ENCODE results near the gene PDE6B. TPM values are rescaled to one million over a fixed set of nuclear protein-coding genes. Genes with fewer than 3 reads are reported as not detected.
A peak's percentile ranks its signal among the peaks of the same experiment; 100 is the strongest.
"Not testable (repeated sequence)": the region's sequence is repeated elsewhere in the genome, so short reads cannot be mapped to it uniquely, and the experiment has no call there.

The PDE6B gene
- polyA plus RNA-seq, 6 donors from 2014 or later = 24.3 to 39.4 (median 30.0) TPM

GRCh38 chr4:629636-629914 lies 4.2 kb downstream of the PDE6B start:
- H3K27ac Mint-ChIP-seq = no peak overlapping the region
- H3K4me3 Mint-ChIP-seq = no peak overlapping the region
- DNase-seq (no peak), ATAC-seq (ENCODE audit: low read depth in 2 of 2) (no peak)
- H3K36me3 Mint-ChIP-seq = peaks cover 0 to 9% of the 10 kb centered on the region in 2 donors
- H3K27me3 Mint-ChIP-seq = peaks cover 6 to 14% (median 7%) of the 10 kb centered on the region in 3 donors
- H3K9me3 Mint-ChIP-seq = peaks cover 7 to 15% (median 12%) of the 10 kb centered on the region in 7 donors
- no peaks in the 10 kb centered on the region for H3K4me1 Mint-ChIP-seq

GRCh38 chr4:629915-630641 lies 4.7 kb downstream of the PDE6B start:
- Mint-ChIP-seq H3K4me1 (no peaks in the 10 kb centered on the region), H3K4me3 (peak overlapping the region in 1 of 8 donors; percentile 16), H3K9me3 (peaks cover 7 to 15% (median 12%) of the 10 kb centered on the region in 7 donors), H3K36me3 (peaks cover 0 to 9% of the 10 kb centered on the region in 2 donors), H3K27me3 (peaks cover 5 to 13% (median 6%) of the 10 kb centered on the region in 3 donors), H3K27ac (no peak overlapping the region)
- DNase-seq (no peak), ATAC-seq (ENCODE audit: low read depth in 2 of 2) (no peak)

- ATAC-seq (ENCODE audit: low read depth in 2 of 2) = no peak
- H3K36me3 Mint-ChIP-seq = peaks cover 0 to 9% of the 10 kb centered on the region in 2 donors
- no peaks in the 10 kb centered on the region for H3K4me1 Mint-ChIP-seq
- DNase-seq = no peak
- H3K9me3 Mint-ChIP-seq = peaks cover 7 to 15% (median 12%) of the 10 kb centered on the region in 7 donors
- no peak overlapping the region for H3K4me3 Mint-ChIP-seq
- H3K27ac Mint-ChIP-seq = no peak overlapping the region
- peaks cover 5 to 14% (median 6%) of the 10 kb centered on the region in 3 donors for H3K27me3 Mint-ChIP-seq
Observed at GRCh38 chr4:630656-631055, 5.3 kb downstream of the PDE6B start.

- no peak for ATAC-seq (ENCODE audit: low read depth in 2 of 2)
- DNase-seq = no peak
- Mint-ChIP-seq H3K27me3 (peaks cover 6 to 16% (median 12%) of the 10 kb centered on the region in 3 donors), H3K4me1 (no peaks in the 10 kb centered on the region), H3K9me3 (peaks cover 7 to 15% (median 12%) of the 10 kb centered on the region in 7 donors), H3K4me3 (no peak overlapping the region), H3K36me3 (peaks cover 0 to 9% of the 10 kb centered on the region in 2 donors), H3K27ac (peak overlapping the region in 1 of 6 donors; percentile 57)
Observed at GRCh38 chr4:632196-632790, 6.9 kb downstream of the PDE6B start.

- H3K36me3 Mint-ChIP-seq = peaks cover 0 to 9% of the 10 kb centered on the region in 2 donors
Observed at GRCh38 chr4:632926-633325, 7.6 kb downstream of the PDE6B start.

GRCh38 chr4:633406-633805 lies 8.0 kb downstream of the PDE6B start:
- Mint-ChIP-seq H3K9me3 (peaks cover 7 to 15% (median 12%) of the 10 kb centered on the region in 7 donors), H3K27ac (no peak overlapping the region), H3K4me1 (no peaks in the 10 kb centered on the region), H3K27me3 (peaks cover 6 to 26% (median 14%) of the 10 kb centered on the region in 3 donors), H3K36me3 (peaks cover 0 to 9% of the 10 kb centered on the region in 2 donors), H3K4me3 (no peak overlapping the region)
- DNase-seq = no peak
- no peak for ATAC-seq (ENCODE audit: low read depth in 2 of 2)

More at GRCh38 chr4:632926-633325, 7.6 kb downstream of the PDE6B start:
- peak overlapping the region in 1 of 8 donors; percentile 74 for H3K4me3 Mint-ChIP-seq
- DNase-seq (no peak), ATAC-seq (ENCODE audit: low read depth in 2 of 2) (no peak)
- H3K9me3 Mint-ChIP-seq = peaks cover 7 to 15% (median 12%) of the 10 kb centered on the region in 7 donors
- peaks cover 6 to 22% (median 13%) of the 10 kb centered on the region in 3 donors for H3K27me3 Mint-ChIP-seq
- no peaks in the 10 kb centered on the region for H3K4me1 Mint-ChIP-seq
- H3K27ac Mint-ChIP-seq = no peak overlapping the region

GRCh38 chr4:633976-634598 lies 8.7 kb downstream of the PDE6B start:
- H3K4me3 Mint-ChIP-seq = no peak overlapping the region
- peak overlapping the region in 1 of 6 donors; percentile 21 for H3K27ac Mint-ChIP-seq
- peaks cover 7 to 15% (median 12%) of the 10 kb centered on the region in 7 donors for H3K9me3 Mint-ChIP-seq
- H3K4me1 Mint-ChIP-seq = no peaks in the 10 kb centered on the region
- no peak for DNase-seq
- no peak for ATAC-seq (ENCODE audit: low read depth in 2 of 2)
- H3K36me3 Mint-ChIP-seq = peaks cover 0 to 9% of the 10 kb centered on the region in 2 donors
- peaks cover 7 to 29% (median 17%) of the 10 kb centered on the region in 3 donors for H3K27me3 Mint-ChIP-seq

GRCh38 chr4:634599-634985 lies 9.2 kb downstream of the PDE6B start:
- Mint-ChIP-seq H3K27me3 (peaks cover 11 to 32% (median 22%) of the 10 kb centered on the region in 3 donors), H3K36me3 (peaks cover 0 to 9% of the 10 kb centered on the region in 2 donors), H3K27ac (no peak overlapping the region), H3K4me1 (no peaks in the 10 kb centered on the region), H3K4me3 (no peak overlapping the region), H3K9me3 (peaks cover 7 to 17% (median 12%) of the 10 kb centered on the region in 7 donors)
- DNase-seq = no peak
- no peak for ATAC-seq (ENCODE audit: low read depth in 2 of 2)

- not testable (repeated sequence) for DNase-seq; H3K36me3 Mint-ChIP-seq; H3K4me1 Mint-ChIP-seq; H3K4me3 Mint-ChIP-seq; ATAC-seq (ENCODE audit: low read depth in 2 of 2); H3K27ac Mint-ChIP-seq
- Mint-ChIP-seq H3K9me3 (peaks cover 5 to 17% (median 14%) of the 10 kb centered on the region in 7 donors), H3K27me3 (peaks cover 11 to 33% (median 22%) of the 10 kb centered on the region in 3 donors)
Observed at GRCh38 chr4:635066-635835, 9.9 kb downstream of the PDE6B start.

- no peak for DNase-seq
- Mint-ChIP-seq H3K4me1 (no peaks in the 10 kb centered on the region), H3K27me3 (peaks cover 15 to 40% (median 29%) of the 10 kb centered on the region in 3 donors), H3K9me3 (peaks cover 6 to 20% (median 12%) of the 10 kb centered on the region in 7 donors), H3K4me3 (no peak overlapping the region), H3K27ac (no peak overlapping the region), H3K36me3 (peaks cover 0 to 7% of the 10 kb centered on the region in 2 donors)
- ATAC-seq (ENCODE audit: low read depth in 2 of 2) = no peak
Observed at GRCh38 chr4:635851-636627, 10.7 kb downstream of the PDE6B start.

- Mint-ChIP-seq H3K9me3 (peaks cover 0 to 22% (median 10%) of the 10 kb centered on the region in 7 donors), H3K27ac (no peak overlapping the region), H3K36me3 (peaks cover 0 to under 1% of the 10 kb centered on the region in 2 donors), H3K4me1 (no peaks in the 10 kb centered on the region), H3K4me3 (no peak overlapping the region), H3K27me3 (peaks cover 13 to 44% (median 31%) of the 10 kb centered on the region in 3 donors)
- DNase-seq = no peak
- ATAC-seq (ENCODE audit: low read depth in 2 of 2) = no peak
Observed at GRCh38 chr4:636628-637159, 11.3 kb downstream of the PDE6B start.

- H3K4me1 Mint-ChIP-seq = no peaks in the 10 kb centered on the region
- no peaks in the 10 kb centered on the region for H3K36me3 Mint-ChIP-seq
- H3K27ac Mint-ChIP-seq = no peak overlapping the region
- H3K9me3 Mint-ChIP-seq = peaks cover 0 to 23% (median 9%) of the 10 kb centered on the region in 7 donors
- H3K4me3 Mint-ChIP-seq = no peak overlapping the region
- no peak for ATAC-seq (ENCODE audit: low read depth in 2 of 2)
- H3K27me3 Mint-ChIP-seq = peaks cover 13 to 44% (median 31%) of the 10 kb centered on the region in 3 donors
- DNase-seq = no peak
Observed at GRCh38 chr4:637536-638280, 12.3 kb downstream of the PDE6B start.

Data from naive B cell (primary cell).